K562 (cell line): ENCODE results near the gene NUAK2. TPM values are rescaled to one million over a fixed set of nuclear protein-coding genes. Genes with fewer than 3 reads are reported as not detected.

Experiments
- BDP1 ChIP-seq: IDR thresholded peaks from 3 replicates; pipeline ENCODE4 v1.6.1; 2011; ENCODE audit not compliant: insufficient read length, insufficient read depth
- ETV1 ChIP-seq: fragments of 450-650 bp; conservative IDR thresholded peaks from 2 replicates; pipeline ENCODE4 v1.6.1; 2016; ENCODE audit warnings: missing genetic modification characterization, control low read depth, low read depth, missing compliant biosample characterization
- KDM2B ChIP-seq: fragments of 250-450 bp; sonication (Bioruptor Pico); IDR thresholded peaks from 2 replicates; pipeline ENCODE4 v1.8.0; 2021; ENCODE audit warnings: mild to moderate bottlenecking, moderate library complexity
- MAFG ChIP-seq: fragments of 450-650 bp; conservative IDR thresholded peaks from 2 replicates; pipeline ENCODE4 v1.6.1; 2016; ENCODE audit warnings: missing genetic modification characterization, missing compliant biosample characterization
- MBD2 ChIP-seq: sonication (generic); IDR thresholded peaks from 2 replicates; pipeline ENCODE4 v1.6.1; 2016; ENCODE audit warnings: low read depth, borderline replicate concordance
- MEIS2 ChIP-seq: fragments of 450-650 bp; IDR thresholded peaks from 2 replicates; pipeline ENCODE4 v1.6.1; 2014; ENCODE audit warnings: mild to moderate bottlenecking; ENCODE audit not compliant: partially characterized antibody
- MTA1 ChIP-seq: fragments of 450-650 bp; IDR thresholded peaks from 2 replicates; pipeline ENCODE4 v1.6.1; 2017; ENCODE audit warnings: borderline replicate concordance
- NFYB ChIP-seq: IDR thresholded peaks from 2 replicates; pipeline ENCODE4 v1.6.1; 2011; ENCODE audit warnings: mild to moderate bottlenecking, moderate library complexity; ENCODE audit not compliant: insufficient read length; ENCODE audit errors: extremely low read depth
- NR4A1 ChIP-seq, 2 experiments: fragments of 250-450 bp in 1 of 2; fragments of 450-650 bp in 1 of 2; sonication (Bioruptor Pico) in 1 of 2; IDR thresholded peaks; 2 replicates each; pipeline versions ENCODE4 v1.4.0 to v1.6.1; 2016 to 2020; ENCODE audit warnings: mild to moderate bottlenecking in 2 of 2, missing compliant biosample characterization in 1 of 2, missing genetic modification characterization in 1 of 2, moderate library complexity in 1 of 2
- POLR3A ChIP-seq: IDR thresholded peaks from 2 replicates; pipeline ENCODE4 v1.6.1; 2011; ENCODE audit warnings: borderline replicate concordance, mild to moderate bottlenecking, moderate library complexity; ENCODE audit not compliant: insufficient read length, insufficient read depth; ENCODE audit errors: extremely low read depth
- PPARD ChIP-seq: fragments of 250-450 bp; sonication (Bioruptor Pico); IDR thresholded peaks from 2 replicates; pipeline ENCODE4 v1.8.0; 2022; ENCODE audit warnings: inconsistent platforms, mild to moderate bottlenecking, moderate library complexity
- SIN3A ChIP-seq, 2 experiments: fragments of 150-350 bp in 1 of 2; IDR thresholded peaks; 2 replicates each; pipeline ENCODE4 v1.6.1; 2011 to 2016; ENCODE audit warnings: borderline replicate concordance in 2 of 2, low read depth in 2 of 2, low read length in 2 of 2, mild to moderate bottlenecking in 2 of 2, moderate library complexity in 2 of 2; ENCODE audit not compliant: control insufficient read depth in 1 of 2
- SMARCA4 ChIP-seq: fragments of 450-650 bp; IDR thresholded peaks from 2 replicates; pipeline ENCODE4 v1.6.1; 2016
- SOX6 ChIP-seq: fragments of 450-650 bp; IDR thresholded peaks from 2 replicates; pipeline ENCODE4 v1.6.1; 2014; ENCODE audit warnings: mild to moderate bottlenecking
- SRSF1 ChIP-seq: fragments of 200-400 bp; formaldehyde crosslinking; IDR thresholded peaks from 2 replicates; pipeline ENCODE4 v1.6.1; 2017; ENCODE audit warnings: mild to moderate bottlenecking, low read depth, low read length, moderate library complexity
- TEAD2 ChIP-seq: fragments of 450-650 bp; IDR thresholded peaks from 2 replicates; pipeline ENCODE4 v1.6.1; 2016; ENCODE audit warnings: missing genetic modification characterization, control low read depth, missing compliant biosample characterization
- TGIF2 ChIP-seq: sonication (generic); formaldehyde crosslinking; IDR thresholded peaks from 2 replicates; pipeline ENCODE4 v1.8.1; 2022; ENCODE audit warnings: mild to moderate bottlenecking, missing genetic modification reagents, moderate library complexity
- ZFP1 ChIP-seq: fragments of 450-650 bp; formaldehyde crosslinking; IDR thresholded peaks from 2 replicates; pipeline ENCODE4 v1.4.0; 2020; ENCODE audit warnings: mild to moderate bottlenecking, mixed read lengths
- ZNF217 ChIP-seq: sonication (generic); formaldehyde crosslinking; IDR thresholded peaks from 2 replicates; pipeline ENCODE4 v1.8.0; 2022; ENCODE audit warnings: mild to moderate bottlenecking, missing genetic modification reagents
- ZNF785 ChIP-seq: fragments of 250-450 bp; sonication (Bioruptor Pico); IDR thresholded peaks from 2 replicates; pipeline ENCODE4 v1.4.0; 2020; ENCODE audit warnings: mild to moderate bottlenecking
- ZZZ3 ChIP-seq: fragments of 450-650 bp; IDR thresholded peaks from 2 replicates; pipeline ENCODE4 v1.6.1; 2016; ENCODE audit warnings: antibody characterized with exemption, mild to moderate bottlenecking, moderate library complexity
- polyA plus RNA-seq, 8 experiments: library from polyadenylated mRNA; depleted of rRNA in 4 of 8; stranded (reverse) in 5 of 8; unstranded in 3 of 8; fragments of >200 nt; fragmentation: Nextera tagmentation in 2 of 8; fragmentation: Illumina TruSeq in 1 of 8; extraction: Ambion mirVana in 2 of 8; extraction: Trizol in 1 of 8; gene quantifications; 2 replicates each; pipeline versions ENCODE4 v1.2.1 to v1.2.3, GENCODE V29; 2011 to 2014; ENCODE audit warnings: inconsistent platforms in 1 of 8, missing spikeins in 1 of 8
- total RNA-seq, 7 experiments: library from RNA; depleted of rRNA in 6 of 7; stranded (reverse); fragments of >200 nt in 6 of 7; fragmentation: Illumina TruSeq in 2 of 7; extraction: Trizol in 2 of 7; gene quantifications; 2 replicates each; pipeline versions ENCODE4 v1.2.1 to v1.2.3, GENCODE V29; 2011 to 2021; ENCODE audit warnings: low replicate concordance in 1 of 7
- TF ChIP-seq, protein P1 (sequence below): fragments of 450-650 bp; IDR thresholded peaks from 2 replicates; pipeline ENCODE4 v1.6.1; 2016
- TF ChIP-seq, protein P2 (sequence below): sonication (generic); formaldehyde crosslinking; IDR thresholded peaks from 2 replicates; pipeline ENCODE4 v1.8.0; 2022; ENCODE audit warnings: missing genetic modification reagents, mild to moderate bottlenecking, borderline replicate concordance
- TF ChIP-seq, protein P3 (sequence below): sonication (generic); formaldehyde crosslinking; IDR thresholded peaks from 2 replicates; pipeline ENCODE4 v1.8.0; 2022; ENCODE audit warnings: missing genetic modification reagents, mild to moderate bottlenecking, borderline replicate concordance

NUAK2 gene
- total and polyA plus RNA-seq, 9 of the 15 experiments (the other 6 are each of a cell fraction or from before 2014, with no cell fraction given), result 0.04 to 0.44 (median 0.14) TPM

DNA sequence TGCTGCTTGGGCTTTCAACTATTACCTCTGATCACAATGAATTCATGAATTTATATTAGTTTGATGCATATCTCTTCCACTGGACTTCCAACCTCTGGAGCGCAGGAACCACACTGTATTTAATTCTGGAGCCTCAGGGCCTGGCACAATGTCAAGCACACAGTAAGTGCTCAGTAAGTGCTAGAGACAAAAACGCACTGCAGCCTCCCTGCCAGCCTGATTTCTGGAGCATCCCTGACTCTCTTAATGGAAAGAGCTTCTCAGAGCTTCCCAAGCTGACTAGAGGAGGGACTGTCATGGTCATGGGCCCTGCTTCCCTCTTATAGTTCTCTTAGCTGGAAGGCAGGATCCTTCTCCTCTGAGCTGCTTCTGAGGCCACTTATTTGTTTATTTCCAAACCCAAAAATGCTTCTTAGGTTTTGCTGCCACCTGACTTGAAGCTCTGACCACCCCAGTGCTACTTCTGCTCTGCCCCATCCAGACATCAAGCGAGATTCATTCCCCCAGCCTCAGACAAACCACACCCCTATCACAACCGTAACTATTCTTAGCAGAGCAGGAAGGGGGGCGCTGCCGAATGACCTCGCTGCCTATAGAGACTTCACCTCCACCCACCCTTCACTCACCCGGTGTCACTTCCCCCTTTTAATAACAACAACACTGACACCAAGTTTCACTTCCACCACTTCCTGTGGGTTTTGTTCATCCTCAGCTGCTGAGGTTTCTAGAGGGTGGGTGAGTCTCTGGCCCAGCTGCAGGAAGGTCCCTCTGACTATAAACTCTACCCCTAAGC is 33.6 kb downstream of the NUAK2 start (continued):
- TF ChIP-seq, protein P1, sequence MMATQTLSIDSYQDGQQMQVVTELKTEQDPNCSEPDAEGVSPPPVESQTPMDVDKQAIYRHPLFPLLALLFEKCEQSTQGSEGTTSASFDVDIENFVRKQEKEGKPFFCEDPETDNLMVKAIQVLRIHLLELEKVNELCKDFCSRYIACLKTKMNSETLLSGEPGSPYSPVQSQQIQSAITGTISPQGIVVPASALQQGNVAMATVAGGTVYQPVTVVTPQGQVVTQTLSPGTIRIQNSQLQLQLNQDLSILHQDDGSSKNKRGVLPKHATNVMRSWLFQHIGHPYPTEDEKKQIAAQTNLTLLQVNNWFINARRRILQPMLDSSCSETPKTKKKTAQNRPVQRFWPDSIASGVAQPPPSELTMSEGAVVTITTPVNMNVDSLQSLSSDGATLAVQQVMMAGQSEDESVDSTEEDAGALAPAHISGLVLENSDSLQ, result peak; percentile 82
- TF ChIP-seq ZZZ3 (no peak), ZNF785 (no peak), MAFG (tag) (no peak), POLR3A (no peak), ZFP1 (CRISPR knock-in tag) (no peak), SMARCA4 (0 out of 2 replicates have a peak, but pooled peaks have one; percentile 18), MBD2 (no peak), SOX6 (no peak; the same call in 1 of the 2 replicates), PPARD (CRISPR knock-in tag) (no peak), KDM2B (CRISPR knock-in tag) (no peak), NFYB (no peak), SIN3A (IDR thresholded peaks at IDR 0.05; ENCODE audit: borderline replicate concordance in 2 of 2, control insufficient read depth in 1 of 2, low read depth in 2 of 2, low read length in 2 of 2) (no peak), MEIS2 (peak; percentile 54), ZNF217 (no peak), MTA1 (peak; percentile 47; the same call in 1 of the 2 replicates), BDP1 (no peak), TGIF2 (CRISPR knock-in tag) (no peak), TEAD2 (tag) (no peak), SRSF1 (no peak), ETV1 (tag) (peak; percentile 51; the same call in 1 of the 2 replicates), NR4A1 (CRISPR knock-in tag; IDR thresholded peaks at IDR 0.05) (no peak), NR4A1 (tag; IDR thresholded peaks at IDR 0.05) (no peak)
- TF ChIP-seq, protein P2, sequence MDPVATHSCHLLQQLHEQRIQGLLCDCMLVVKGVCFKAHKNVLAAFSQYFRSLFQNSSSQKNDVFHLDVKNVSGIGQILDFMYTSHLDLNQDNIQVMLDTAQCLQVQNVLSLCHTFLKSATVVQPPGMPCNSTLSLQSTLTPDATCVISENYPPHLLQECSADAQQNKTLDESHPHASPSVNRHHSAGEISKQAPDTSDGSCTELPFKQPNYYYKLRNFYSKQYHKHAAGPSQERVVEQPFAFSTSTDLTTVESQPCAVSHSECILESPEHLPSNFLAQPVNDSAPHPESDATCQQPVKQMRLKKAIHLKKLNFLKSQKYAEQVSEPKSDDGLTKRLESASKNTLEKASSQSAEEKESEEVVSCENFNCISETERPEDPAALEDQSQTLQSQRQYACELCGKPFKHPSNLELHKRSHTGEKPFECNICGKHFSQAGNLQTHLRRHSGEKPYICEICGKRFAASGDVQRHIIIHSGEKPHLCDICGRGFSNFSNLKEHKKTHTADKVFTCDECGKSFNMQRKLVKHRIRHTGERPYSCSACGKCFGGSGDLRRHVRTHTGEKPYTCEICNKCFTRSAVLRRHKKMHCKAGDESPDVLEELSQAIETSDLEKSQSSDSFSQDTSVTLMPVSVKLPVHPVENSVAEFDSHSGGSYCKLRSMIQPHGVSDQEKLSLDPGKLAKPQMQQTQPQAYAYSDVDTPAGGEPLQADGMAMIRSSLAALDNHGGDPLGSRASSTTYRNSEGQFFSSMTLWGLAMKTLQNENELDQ, result no peak
- TF ChIP-seq, protein P3, sequence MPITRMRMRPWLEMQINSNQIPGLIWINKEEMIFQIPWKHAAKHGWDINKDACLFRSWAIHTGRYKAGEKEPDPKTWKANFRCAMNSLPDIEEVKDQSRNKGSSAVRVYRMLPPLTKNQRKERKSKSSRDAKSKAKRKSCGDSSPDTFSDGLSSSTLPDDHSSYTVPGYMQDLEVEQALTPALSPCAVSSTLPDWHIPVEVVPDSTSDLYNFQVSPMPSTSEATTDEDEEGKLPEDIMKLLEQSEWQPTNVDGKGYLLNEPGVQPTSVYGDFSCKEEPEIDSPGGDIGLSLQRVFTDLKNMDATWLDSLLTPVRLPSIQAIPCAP (CRISPR knock-in tag), result no peak
